GM12872 (cell line): ENCODE measurements around the gene BTAF1.

Source experiments
- TF ChIP-seq, protein P1 (sequence below): IDR thresholded peaks from 3 replicates; pipeline ENCODE4 v1.5.1; 2011; ENCODE audit warnings: low read depth, mild to moderate bottlenecking, low read length, moderate library complexity; ENCODE audit not compliant: insufficient read depth

BTAF1 gene

DNA sequence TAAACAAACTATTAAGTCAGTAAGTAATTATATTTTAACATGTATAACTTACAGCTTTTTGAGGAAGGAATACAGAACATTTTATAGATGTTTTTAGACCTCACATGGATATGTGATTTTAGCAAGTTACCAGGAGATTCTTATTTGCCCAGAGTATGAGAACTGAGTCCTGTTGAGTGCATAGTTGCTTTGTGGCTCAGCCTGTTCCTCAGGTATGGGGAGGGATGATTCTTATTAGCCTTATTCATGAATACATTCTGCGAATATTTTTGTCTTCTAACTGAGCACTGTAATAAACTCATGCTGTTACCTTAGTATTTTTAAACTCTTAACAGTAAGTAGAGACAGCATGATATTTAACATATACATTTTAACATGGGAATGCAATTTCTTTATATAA, 17.9 kb downstream of the BTAF1 start:
- TF ChIP-seq, protein P1, sequence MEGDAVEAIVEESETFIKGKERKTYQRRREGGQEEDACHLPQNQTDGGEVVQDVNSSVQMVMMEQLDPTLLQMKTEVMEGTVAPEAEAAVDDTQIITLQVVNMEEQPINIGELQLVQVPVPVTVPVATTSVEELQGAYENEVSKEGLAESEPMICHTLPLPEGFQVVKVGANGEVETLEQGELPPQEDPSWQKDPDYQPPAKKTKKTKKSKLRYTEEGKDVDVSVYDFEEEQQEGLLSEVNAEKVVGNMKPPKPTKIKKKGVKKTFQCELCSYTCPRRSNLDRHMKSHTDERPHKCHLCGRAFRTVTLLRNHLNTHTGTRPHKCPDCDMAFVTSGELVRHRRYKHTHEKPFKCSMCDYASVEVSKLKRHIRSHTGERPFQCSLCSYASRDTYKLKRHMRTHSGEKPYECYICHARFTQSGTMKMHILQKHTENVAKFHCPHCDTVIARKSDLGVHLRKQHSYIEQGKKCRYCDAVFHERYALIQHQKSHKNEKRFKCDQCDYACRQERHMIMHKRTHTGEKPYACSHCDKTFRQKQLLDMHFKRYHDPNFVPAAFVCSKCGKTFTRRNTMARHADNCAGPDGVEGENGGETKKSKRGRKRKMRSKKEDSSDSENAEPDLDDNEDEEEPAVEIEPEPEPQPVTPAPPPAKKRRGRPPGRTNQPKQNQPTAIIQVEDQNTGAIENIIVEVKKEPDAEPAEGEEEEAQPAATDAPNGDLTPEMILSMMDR, result no peak

DNA sequence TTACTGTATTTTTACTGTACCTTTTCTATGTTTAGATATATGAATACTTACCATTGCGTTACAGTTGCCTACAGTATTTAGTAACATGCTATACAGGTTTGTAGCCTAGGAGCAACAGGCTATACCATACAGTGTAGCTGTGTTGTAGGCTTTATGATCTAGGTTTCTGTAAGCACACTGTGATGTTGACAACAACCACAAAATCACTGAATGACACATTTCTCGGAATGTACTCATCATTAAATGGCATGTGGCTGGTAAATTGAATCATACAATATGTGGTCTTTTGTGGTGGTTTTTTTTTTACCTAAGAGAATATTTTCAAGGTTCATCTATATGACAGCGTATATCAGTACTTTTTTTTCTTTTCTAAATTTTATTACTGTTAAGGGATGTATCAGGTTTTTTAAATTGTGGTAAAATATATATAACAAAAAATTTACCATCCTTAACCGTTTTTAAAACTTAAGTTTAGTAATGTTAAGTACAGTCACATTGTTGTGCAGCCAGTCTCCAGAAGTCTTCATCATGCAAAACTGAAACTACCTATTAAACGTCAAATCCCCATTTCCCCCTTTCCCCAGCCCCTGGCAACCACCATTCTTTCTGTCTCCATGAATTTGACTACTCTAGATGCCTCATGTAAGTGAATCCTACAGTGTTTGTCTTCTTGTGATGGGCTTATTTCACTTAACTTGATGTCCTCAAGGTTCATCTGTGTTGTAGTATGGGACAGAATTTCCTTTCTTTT, 21.5 kb downstream of the BTAF1 start:
- TF ChIP-seq, protein P1, result no peak

DNA sequence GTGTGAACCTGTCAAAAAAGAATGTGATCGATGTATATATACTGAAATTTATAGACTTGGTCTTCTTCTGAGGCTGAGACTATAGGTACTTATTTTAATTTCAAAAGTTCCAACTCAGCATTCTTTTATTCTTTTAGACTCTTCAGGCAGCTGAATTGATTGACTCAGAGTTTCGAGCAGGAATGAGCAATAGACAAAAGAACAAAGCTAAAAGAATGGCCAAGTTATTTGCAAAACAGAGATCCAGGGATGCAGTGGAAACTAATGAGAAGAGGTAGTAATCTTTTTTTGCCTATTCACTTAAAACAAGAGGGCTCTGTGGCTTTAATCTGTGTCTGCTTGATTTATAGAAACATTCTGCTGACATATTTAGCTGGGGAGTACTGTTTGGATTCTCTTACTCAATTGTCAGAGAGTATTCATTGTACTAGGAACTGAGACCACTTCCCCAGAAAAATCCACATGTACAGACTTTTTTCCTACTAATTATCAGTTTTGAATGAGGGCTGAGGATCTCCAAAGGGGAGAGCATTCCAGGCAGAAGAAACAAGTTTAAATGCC, 30.1 kb downstream of the BTAF1 start:
- TF ChIP-seq, protein P1, result no peak

DNA sequence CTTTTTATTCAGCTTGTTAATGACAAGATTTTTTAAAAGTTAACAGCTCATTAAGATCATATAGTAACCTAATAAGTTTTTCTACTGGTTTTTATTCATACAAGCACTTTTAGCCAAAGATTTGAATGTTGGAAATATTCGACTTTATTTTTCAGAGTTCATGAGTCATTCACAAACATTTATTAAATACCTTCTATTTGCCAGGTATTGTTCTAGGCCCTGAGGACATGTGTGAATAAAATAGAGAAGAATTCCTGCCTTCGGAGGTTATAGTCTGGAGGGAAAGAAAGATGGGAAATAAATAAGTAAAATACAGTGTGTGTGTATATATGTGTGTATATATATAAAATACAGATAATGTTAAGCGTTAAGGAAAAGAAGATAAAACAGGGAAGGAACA, 31.5 kb downstream of the BTAF1 start:
- TF ChIP-seq, protein P1, result no peak

DNA sequence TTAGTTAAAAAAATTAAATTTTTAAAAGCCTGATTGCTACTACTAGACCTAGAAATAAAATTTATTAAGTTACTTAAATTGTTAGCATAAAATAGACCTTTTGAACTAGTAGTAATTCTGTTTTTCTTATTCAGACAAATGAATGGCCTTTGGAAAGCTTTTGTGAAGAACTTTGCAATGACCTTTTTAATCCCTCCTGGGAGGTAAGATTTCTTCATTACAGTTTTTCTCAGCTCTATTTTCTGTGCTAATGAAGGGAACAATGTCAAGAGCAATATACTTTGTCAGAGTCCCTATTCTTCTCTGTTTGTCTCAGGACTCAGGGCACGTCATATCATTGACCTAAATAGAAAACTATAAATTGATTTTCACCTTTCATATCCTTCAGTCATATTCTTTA, 33.5 kb downstream of the BTAF1 start:
- TF ChIP-seq, protein P1, result no peak

DNA sequence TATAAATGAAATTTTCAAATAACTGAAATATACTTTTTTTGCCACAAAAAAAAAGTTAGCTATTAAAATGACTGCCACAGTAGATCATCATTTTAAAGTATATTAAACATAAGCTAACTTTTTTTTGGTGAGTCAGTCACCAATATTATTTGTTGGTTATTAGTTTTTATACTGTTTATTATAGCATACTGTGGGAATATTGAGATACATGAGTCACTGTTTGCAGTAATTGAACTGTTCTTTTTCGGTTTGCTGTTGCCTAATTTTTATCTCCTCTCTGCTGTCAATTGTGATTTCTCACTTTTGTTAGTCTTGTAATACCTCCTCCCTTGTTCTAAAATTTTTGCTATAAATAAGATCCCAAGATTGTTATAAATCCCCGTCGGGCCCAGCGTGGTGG, 45.7 kb downstream of the BTAF1 start:
- TF ChIP-seq, protein P1, result no peak

DNA sequence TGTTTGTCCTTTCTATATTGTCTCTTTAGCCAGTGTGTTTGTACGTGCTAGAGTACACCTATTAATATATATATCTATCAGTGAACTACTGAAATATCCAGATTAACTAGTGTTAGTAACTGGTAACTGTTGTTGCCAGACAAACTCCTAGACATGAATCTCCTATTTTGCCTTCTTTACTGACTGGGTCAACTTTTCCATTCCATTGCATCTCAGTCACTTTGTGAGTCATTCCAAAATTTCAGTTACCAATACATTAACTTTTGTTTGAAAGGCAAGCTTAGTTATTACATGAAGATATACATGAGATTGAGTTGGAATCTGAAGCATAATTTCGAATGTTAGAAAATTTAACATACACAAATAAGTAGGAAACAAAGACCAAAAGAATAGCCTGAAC, 51.4 kb downstream of the BTAF1 start:
- TF ChIP-seq, protein P1, result no peak
